GM12874 (cell line): ENCODE data around the gene TNIK.
A peak's percentile ranks its signal among the peaks of the same experiment; 100 is the strongest.

Source experiments
- CTCF ChIP-seq: IDR thresholded peaks from 2 replicates; pipeline ENCODE4 v1.5.1; 2011; ENCODE audit warnings: low read depth, mild to moderate bottlenecking, control low read depth, low read length, moderate library complexity; ENCODE audit not compliant: insufficient read depth

The TNIK gene

GRCh38 chr3:171169443-171169842 is 290.8 kb downstream of the TNIK start:
- TF ChIP-seq CTCF: no peak

GRCh38 chr3:171168551-171168950 is 291.7 kb downstream of the TNIK start:
- no peak for TF ChIP-seq CTCF

- no peak for TF ChIP-seq CTCF
Observed at GRCh38 chr3:171168086-171168485, 292.1 kb downstream of the TNIK start.

GRCh38 chr3:171165983-171166382 is 294.2 kb downstream of the TNIK start:
- TF ChIP-seq CTCF: no peak

GRCh38 chr3:171165499-171165921 is 294.7 kb downstream of the TNIK start:
- no peak for TF ChIP-seq CTCF

- TF ChIP-seq CTCF: no peak
Observed at GRCh38 chr3:171164067-171164465, 296.1 kb downstream of the TNIK start.

- peak; percentile 53 for TF ChIP-seq CTCF
Observed at GRCh38 chr3:171163101-171164066, 296.8 kb downstream of the TNIK start.
